Stimulated activated CD4-positive, alpha-beta T cell treated with anti-CD3 and anti-CD28 coated beads, Interleukin-1b, Interleukin-23, amount 100 ng/mL, for 4 hours (primary cell): ENCODE data around the gene OR51B5.
"Not testable (repeated sequence)": the region's sequence is repeated elsewhere in the genome, so short reads cannot be mapped to it uniquely, and the experiment has no call there.

ENCODE experiments used
- DNase-seq, 2 donors: peaks; one replicate each; pipeline ENCODE4 v3.0.0-alpha.2; 2020; ENCODE audit warnings: low read depth in 2 of 2

Gene OR51B5

DNA sequence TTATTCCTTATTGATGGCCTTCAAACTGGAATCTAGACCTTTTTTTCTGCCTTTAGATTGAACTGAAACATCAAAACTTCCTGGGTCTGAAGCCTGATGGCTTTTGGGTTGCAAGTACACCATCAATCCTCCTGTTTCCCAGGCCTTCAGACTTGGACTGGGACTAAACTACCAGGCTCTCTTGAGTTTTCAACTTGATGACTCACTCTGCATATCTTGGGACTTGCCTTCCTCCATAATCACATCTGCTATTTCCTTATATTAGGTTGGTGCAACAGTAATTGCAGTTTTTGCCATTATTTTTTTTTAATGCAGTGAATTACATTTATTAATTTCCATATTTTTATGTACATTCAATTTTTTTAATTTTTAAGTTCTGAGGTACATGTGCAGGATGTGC, 7.0 kb downstream of the OR51B5 start:
- no peak for DNase-seq

DNA sequence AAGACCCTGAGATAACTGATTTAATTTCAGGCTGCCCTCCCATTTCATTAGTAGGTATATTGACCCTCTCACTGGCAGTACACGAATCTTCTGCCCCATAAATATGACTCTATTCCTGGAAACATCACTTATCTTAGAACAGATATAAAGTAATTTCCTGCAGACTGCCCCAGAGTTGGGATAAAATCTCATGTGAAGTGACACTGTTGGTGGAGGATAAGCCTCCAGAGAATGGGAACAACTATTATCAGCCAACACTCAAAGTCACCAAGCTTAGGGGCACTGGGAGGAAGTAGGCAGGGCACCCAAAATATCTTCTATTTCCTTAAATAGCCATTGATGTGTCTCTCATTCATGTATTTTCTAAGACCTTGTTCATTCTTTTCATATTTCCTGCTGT, 8.2 kb downstream of the OR51B5 start:
- DNase-seq, result no peak

DNA sequence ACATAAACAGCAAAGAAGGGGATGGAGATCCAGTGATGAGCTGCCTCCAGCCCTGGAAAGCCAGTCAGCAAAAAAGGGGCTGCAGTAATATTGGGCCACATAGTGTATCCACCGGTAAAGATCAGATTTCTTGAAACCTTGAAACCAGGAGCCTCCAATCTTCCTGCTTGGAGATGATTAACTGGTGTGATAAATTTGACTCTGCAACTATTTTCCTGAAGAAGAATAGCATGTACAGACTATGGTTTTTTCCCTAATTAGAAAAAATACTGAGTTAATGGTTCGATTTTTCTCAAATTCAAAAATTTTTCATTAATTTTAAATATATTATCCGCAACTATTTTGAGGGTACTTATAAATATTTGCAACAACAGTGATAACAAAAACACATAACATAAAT, 19.1 kb downstream of the OR51B5 start, which contains the start of gene OR51B2:
TSS of gene OR51B2 (minus strand) at position 101 of the 400 bp plus-strand sequence. CDS start at position 101, 0 bp downstream.
- DNase-seq, result no peak

DNA sequence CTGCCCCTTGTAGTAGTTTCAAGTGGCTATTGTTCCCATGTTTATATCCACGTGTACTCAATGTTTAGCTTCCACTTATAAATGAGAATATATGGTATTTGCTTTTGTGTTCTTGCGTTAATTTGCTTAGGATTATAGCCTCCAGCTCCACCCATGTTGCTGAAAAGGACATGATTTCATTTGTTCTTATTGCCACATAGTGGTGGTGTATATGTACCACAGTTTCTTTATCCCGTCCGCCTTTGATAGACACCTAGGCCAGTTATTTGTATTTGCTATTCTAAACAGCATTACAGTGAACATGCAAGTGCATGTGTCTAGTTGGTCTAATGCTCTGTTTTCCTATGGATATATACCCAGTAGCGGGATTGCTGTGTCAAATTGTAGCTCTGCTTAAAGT, 26.0 kb downstream of the OR51B5 start:
- no peak for DNase-seq

DNA sequence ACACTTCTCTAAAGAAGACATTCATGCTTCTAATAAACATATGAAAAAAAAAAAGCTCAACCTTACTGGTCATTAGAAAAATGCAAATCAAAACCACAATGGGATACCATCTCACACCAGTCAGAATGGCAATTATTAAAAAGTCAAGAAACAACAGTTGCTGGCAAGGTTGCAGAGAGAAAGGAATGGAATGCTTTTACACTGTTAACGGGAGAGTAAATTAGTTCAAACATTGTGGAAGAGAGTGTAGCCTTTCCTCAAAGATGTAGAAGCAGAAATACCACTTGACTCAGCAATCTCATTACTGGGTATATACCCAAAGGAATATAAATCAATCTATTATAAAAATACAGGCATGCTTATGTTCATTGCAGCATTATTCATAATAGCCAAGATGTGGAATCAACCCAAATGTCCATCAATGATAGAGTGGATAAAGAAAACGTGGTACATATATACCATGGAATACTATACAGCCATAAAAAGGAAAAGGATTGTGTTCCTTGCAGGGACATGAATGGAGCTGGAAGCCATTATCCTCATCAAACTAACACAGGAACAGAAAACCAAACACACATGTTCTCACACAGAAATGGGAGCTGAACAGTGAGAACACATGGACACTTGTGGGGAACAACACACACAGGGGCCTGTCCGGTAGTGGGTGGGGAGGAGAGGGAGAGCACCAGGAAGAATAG, 29.8 kb downstream of the OR51B5 start:
- DNase-seq, result not testable (repeated sequence)

DNA sequence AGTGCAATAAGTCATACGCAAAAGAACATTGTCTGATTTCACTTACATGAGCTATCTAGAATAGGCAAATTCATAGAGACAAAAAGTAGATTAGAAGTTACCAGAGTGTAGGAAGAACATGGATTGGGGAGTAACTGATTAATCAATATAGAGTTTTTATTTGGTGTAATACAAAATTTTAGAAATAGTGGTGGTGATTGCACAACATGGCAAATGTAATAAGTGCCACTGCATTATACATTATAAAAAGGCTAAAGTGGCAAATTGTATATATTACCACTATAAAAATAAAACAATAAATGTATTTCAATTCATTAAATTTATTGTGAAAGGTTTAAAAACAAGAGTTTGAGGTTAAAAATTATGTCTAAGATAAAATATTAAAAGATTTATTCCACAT, 32.9 kb downstream of the OR51B5 start:
- no peak for DNase-seq

DNA sequence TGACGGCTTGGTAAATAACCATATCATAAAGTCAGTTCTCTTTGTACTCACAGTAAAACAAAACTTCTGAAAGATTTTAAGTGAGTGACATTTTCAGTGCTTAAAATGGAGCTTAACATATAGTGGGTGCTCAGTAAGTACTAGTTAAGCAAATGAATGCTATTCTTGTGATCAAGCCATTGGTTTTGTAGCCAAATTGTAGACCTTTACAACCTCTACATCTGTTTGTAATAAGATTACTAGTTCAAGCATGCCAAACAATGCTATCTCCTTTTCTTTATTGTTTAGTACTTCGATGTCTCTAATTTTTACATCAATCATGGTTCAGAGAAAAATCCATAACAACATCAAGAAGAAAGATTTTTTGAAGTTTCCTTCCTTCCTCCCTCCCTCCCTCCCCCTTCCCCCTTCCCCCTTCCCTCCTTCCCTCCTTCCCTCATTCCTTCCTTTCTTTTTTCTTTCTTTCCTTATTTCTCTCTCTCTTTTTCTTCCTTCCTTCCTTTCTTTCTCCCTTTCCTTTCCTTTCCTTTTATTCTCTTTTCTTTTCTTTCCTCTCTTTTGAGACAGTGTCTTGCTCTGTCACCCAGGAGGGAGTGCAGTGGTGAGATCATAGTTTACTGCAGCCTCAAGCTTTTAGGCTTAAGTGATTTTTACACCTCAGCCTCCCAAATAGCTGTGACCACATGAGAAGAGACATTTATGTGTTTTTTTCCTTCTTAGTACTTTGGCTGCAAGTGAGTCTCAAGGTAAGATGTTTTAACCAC, 35.9 kb downstream of the OR51B5 start:
- DNase-seq, result no peak

DNA sequence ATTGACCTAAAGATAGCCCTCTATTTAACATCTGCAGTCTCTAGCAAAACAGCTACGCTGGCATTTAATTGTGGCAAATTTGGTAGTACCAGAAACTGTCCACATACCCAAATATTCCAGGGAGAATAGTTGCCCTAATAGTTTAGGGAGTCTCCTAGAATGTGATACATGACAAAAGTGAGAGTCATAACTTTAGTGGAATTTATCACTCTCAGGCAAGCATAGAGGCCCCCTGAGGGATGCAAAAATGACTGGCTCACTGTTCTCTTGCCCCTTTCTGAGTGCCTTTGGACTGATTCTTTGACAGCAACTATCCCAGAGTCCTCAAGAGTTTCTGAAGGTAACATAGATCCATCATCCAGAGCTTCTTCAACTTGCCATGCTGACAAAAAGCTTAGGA, 39.3 kb downstream of the OR51B5 start:
- no peak for DNase-seq

DNA sequence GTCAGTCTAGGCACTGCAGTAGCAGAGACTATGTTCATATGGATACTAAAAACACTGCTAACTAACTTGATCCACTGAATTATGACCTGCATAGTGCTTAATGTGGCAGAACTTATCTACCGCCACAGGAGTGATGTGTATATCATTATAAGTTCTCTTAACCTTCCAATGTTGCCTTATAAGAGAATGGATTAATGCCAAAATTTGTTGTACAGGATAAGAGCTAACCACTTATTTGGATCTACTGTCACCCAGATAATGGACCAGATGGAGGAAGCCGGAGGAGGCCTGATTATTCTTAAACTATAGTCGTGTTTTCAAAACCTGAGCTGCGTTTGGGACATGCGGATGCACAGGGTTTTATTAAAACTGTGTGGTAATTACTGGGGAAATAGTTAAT, 39.7 kb downstream of the OR51B5 start:
- no peak for DNase-seq

DNA sequence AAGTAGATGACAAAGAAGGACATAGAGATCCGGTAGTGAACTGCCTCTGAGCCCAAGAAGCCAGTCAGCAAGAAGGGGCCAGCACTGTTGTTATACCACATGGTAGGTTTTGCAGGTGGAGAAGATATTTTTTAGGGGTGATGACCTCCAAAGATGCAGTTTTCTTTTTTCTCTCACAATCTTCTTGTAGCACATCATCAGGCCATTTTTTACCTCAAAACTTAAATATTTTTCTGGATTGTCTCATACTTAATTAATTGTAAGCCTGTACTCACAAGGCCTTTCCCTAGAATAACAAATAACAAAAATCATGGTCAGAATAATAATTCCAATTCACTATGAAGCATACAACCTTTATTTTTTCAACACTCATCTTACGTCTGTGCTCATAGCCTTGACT, 41.5 kb downstream of the OR51B5 start, which contains the start of gene OR51B4:
TSS of gene OR51B4 (minus strand) at position 101 of the 400 bp plus-strand sequence. CDS start at position 101, 0 bp downstream.
- no peak for DNase-seq

DNA sequence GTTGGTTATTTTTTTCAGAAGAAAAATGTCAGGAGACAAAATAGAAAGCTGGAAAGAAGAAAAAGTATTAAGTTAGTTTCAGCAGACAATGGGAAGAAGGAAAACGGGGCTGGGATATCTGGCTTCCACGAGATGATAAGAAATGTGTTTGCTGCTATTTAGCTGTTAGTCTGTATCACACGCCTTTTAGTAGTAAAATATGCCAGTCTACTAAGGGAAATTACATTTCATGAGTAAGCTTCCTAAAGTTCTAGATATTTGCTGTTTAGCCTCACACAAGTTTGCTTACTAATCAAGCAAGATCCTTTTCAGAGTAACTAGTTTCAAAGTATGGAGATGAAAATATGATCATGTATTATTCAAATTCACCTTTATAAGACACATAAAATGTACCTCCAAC, 43.1 kb downstream of the OR51B5 start:
- DNase-seq, result no peak

DNA sequence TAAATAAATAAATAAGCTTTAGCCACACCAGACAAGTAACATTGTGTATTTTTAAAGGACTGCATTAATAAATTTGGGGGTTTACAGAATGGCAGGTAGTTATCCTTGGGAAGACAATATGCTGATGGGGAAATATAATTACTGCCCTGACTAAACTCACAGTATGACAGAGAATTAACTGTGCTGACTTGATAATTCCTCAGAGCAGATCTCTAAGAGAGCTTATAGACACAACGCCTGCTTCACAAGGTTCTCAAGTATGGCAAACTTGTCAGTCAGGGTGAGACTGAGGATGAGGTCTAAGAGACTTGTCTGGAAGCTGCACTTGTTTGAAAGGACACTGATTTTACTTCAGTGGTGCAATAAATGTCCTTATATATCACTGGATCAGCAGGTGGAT, 44.9 kb downstream of the OR51B5 start:
- DNase-seq, result no peak

DNA sequence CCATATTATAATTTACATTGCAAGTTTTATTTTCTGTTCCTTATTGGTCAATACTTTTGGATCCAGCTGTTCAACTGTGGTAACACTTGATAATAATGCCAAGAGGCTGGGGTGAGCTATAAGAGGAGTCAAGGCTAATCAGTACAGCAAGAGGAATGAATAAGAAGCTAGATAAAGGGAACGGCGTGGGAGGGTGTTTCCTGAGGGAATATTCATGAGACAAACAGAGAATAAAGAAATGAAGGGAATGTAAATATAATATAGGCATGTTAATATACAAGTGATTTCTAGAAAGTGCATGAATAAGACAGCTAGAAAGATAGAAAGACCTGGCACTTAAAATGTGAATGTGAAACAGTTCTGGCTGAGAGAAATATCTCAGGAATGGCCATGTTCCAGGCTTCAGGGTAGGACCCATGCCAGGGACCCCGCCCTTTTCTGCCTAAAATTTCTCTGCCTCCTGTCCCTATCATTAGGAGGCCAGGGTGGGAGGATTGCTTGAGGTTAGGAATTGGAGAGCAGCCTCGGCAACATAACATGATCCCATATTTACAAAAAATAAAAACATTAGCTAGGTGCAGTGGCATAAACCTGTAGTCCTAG, 45.5 kb downstream of the OR51B5 start:
- DNase-seq, result no peak

DNA sequence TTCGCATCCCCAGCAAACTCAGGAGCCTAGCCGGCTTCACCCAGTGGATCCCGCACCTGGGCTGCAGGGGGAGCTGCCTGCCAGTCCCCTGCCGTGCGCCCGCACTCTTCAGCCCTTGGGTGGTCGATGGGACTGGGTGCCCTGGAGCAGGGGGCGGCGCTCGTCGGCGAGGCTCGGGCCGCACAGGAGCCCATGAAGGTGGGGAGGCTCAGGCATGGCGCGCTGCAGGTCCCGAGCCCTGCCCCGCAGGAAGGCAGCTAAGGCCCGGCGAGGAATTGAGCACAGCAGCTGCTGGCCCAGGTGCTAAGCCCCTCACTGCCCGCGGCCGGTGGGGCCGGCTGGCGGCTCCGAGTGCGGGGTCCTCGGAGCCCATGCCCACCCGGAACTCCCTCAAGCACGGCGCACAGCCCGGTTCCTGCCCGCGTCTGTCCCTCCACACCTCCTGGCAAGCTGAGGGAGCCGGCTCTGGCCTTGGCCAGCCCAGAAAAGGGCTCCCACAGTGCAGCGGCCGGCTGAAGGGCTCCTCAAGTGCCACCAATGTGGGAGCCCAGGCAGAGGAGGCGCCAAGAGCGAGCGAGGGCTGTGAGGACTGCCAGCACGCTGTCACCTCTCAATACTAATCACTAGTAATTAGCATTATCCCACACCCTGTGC, 48.9 kb downstream of the OR51B5 start:
- not testable (repeated sequence) for DNase-seq

DNA sequence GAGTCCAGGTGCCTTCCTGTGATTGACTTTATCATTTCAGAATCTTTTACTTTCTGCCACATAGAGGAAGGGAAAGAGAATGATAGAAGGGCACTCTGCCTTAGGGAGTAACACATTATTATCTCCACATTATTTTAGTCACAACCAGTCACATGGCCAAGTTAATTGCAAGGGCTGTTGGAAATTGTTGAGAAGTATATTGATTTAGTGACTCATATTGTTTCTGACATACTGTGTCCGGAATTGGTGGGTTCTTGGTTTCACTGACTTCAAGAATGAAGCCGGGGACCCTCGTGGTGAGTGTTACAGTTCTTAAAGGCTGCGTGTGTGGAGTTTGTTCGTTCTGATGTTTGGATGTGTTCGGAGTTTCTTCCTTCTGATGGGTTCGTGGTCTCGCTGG, 50.3 kb downstream of the OR51B5 start:
- no peak for DNase-seq
